ENCODE results near the gene HDAC2.

DNA sequence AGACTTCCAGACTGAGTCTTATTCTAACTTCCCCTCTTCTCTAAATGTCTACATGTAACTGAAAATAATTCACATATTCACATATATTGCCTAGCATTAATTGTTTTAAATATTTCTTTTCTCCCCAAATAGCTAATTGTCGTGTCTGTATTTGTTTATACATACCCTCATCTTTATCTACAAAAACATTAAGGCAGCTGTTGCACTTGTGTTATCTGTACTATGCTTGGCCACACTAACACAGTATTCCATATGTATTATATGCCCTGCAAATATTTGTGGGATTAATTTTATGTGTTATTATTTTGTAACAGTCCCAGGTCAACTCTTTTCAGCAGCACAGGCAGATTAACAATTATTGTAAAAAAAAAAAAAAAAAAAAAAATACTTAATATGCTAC is 11.7 kb downstream of the HDAC2 start:
- TF ChIP-seq, protein P1, sequence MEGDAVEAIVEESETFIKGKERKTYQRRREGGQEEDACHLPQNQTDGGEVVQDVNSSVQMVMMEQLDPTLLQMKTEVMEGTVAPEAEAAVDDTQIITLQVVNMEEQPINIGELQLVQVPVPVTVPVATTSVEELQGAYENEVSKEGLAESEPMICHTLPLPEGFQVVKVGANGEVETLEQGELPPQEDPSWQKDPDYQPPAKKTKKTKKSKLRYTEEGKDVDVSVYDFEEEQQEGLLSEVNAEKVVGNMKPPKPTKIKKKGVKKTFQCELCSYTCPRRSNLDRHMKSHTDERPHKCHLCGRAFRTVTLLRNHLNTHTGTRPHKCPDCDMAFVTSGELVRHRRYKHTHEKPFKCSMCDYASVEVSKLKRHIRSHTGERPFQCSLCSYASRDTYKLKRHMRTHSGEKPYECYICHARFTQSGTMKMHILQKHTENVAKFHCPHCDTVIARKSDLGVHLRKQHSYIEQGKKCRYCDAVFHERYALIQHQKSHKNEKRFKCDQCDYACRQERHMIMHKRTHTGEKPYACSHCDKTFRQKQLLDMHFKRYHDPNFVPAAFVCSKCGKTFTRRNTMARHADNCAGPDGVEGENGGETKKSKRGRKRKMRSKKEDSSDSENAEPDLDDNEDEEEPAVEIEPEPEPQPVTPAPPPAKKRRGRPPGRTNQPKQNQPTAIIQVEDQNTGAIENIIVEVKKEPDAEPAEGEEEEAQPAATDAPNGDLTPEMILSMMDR (IDR thresholded peaks at IDR 0.05; ENCODE audit: low read depth, low read length, poor library complexity, severe bottlenecking), result no peak
- TF ChIP-seq EZH2phosphoT487 (IDR thresholded peaks at IDR 0.05; ENCODE audit: borderline replicate concordance, low read length), result no peak
